GM21381 (cell line): ENCODE results near the gene VGLL4.
A peak's percentile ranks its signal among the peaks of the same experiment; 100 is the strongest.
"Not testable (repeated sequence)": the region's sequence is repeated elsewhere in the genome, so short reads cannot be mapped to it uniquely, and the experiment has no call there.

Experiments used
- ATAC-seq: cut with Tn5 transposase; IDR thresholded peaks from one replicate; pipeline ENCODE4 v1.9.1; 2021; ENCODE audit warnings: mild to moderate bottlenecking, moderate library complexity; ENCODE audit not compliant: unreplicated experiment

The VGLL4 gene, protein sequence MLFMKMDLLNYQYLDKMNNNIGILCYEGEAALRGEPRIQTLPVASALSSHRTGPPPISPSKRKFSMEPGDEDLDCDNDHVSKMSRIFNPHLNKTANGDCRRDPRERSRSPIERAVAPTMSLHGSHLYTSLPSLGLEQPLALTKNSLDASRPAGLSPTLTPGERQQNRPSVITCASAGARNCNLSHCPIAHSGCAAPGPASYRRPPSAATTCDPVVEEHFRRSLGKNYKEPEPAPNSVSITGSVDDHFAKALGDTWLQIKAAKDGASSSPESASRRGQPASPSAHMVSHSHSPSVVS

DNA sequence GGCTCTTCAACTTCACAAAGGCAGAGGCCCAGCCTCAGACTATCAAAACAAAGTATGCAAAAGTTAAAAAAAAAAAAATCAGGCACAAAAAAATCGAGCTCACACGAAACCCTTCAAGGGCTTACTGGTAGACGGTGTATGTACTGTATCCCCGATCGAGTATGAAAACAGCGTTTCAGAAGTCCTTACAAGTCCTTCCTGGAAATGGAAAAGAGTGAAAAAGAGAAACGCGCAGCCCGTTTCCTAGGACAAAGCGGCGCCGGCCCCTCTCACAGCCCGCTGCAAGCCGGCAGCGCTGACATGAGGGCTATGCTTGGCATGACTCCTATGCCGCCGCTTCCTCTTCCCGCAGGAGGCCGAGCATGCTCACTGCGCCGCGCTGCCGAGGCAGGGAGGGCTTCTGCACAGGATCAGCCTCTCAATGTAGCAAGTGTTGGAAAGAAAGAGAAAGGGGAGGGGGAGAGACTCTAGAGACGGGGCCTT, at the start of gene VGLL4:
Gene VGLL4 (minus strand): TSS at position 311 of the 483 bp plus-strand sequence. CDS start 397 bp downstream, outside the sequence.
- ATAC-seq: peak; percentile 53

DNA sequence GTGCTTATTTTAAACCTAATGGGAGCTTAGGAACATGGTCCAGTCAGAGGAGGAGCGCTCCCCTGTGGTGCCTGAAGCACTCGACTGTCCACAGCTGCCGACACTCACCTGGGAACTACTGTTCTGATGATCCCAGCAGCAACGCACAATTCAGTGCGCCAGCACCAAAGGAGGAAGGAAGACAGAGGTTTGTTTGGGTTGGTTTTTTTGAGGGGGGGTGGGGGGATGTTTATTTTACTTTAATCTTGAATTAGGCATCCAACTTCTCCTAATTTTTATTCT, 48.8 kb upstream of the VGLL4 start:
- ATAC-seq: no peak

DNA sequence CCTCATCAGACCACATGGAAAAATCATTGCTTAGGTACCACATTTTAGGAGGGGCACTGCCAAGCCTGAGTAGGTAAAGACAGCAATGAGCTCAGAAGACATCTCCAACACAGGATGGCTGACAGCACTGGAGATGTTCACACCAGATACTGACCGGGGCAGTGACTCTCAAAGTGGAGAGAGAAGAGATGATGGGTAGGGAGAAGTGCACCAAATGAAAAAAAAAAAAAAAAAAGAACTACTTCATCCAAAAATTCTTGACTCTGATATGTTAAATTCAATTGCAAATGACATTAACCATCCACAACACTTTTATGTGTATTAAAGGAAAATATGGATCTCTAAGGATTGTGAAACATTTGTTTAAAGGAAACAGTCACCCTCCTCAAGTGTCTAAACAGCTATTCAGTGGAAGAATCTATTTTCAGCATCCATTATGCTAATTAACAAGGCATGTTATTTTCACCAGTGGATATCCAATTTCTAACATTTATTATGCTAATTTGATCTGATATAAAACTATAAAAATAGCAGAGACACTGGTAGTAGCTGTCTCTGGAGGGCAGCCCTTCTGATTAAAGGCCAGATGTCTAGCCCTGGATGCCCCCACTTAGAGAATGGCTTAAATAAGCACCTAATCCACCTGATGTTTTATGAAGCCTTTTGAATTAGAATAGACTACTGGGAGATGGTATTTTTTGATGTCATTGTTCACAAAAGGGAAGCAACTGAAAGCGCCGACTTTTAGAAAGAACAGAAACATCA, 48.2 kb upstream of the VGLL4 start:
- no peak for ATAC-seq

DNA sequence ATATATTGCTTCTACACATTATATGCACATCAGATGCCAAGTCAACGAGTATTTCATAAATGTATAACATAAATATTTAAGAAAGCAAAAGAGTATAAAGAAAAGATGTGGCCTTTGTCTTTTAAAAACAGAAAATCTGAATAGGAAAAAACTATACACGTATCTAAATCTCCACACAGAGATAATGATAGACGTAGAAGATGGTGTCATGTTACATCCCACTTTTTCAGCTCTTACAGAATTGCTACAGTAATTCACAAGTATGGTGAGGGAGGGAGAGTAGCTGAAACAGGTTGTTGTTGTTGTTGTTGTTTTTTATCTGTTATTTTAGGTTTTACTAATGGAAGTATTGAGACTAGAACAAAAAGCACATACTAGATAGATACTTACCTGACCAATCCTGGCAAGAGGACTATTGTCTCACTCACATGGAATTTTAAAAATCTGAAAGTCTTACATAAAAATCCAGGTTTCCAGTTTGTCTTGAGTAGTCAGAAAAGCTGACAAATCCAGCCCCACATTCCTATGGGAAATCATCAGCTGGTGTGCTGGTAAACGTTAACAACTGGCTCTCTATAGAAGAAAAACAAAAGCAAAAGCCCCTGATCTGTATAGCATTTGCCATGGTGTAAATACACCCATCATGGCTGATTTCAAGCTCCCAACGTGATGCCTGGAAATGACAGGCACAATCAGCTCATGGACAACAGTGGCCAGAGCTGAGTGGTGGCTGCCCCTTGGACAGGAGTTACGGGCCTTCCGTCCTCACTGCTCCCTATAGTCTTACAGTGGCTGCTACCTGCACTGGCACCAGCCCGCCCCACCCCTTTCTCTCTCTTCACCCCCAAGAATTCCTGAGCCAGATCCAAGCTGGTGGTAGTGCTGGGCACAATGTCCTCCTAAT, 47.4 kb upstream of the VGLL4 start:
- ATAC-seq: no peak

DNA sequence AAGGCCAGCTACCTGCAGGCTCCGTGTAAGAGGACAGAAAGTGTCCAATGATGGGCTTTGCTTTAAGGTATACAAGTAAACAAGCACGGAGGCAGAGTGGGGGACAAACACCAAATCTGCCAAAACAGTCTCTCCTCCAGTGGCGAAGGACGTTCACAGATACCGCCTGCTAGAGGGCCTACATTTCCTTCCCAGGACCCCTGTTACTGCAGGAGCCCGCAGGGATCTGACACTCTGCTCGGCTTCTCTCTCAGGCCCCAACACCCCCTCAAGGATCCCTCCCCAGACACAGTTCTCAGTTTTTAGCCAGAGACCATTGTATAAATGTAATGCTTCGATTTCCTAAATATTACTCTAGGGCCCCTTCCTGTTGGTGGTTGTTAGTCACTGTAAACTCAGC, 46.0 kb upstream of the VGLL4 start:
- ATAC-seq: no peak

DNA sequence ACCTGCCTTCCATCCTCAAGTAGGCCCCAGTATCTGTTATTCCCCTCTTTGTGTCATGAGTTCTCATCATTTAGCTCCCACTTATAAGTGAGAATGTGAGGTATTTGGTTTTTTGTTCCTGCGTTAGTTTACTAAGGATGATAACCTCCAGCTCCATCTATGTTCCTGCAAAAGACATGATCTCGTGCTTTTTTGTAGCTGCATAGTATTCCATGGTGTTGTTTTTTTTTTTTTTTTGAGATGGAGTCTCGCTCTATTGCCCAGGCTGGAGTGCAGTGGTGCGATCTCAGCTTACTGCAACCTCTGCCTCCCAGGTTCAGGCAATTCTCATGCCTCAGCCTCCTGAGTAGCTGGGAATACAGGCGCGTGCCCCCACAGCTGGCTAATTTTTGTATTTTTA, 41.3 kb upstream of the VGLL4 start:
- not testable (repeated sequence) for ATAC-seq

DNA sequence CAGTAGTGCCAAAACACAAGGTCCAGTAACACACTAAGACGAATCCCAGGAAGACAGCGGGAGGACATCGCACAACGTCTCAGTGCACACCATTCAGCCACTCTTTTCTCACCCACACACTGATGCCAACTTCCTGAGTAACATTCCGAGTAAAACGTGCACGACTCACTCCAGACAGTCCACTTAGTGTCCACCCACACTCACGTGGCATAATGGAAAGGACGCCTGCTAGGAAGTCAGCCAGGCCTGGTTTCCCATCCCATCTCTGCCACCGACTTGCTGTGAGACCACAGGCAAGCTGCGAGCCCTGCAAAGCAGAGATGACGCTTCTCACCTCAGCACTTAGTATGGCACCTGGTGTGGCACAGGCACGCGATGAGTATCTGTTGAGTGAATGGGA, 36.8 kb upstream of the VGLL4 start:
- no peak for ATAC-seq

DNA sequence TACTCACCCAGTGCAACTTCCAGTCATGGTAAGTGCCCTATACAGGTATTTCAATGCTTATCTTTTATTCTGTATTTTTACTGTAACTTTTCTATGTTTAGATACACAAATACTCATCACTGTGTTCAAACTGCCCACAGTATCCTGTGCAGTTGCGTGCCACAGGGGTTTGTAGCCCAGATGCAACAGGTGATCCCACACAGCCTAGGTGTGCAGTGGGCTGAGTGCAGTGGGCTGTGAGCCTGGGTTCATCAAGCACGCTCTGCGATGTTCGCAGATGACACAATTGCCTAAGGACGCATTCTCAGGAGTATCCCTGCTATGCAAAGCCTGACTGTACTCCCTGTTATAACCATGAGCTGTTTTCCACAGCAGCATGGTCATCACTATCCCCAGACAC, 36.2 kb upstream of the VGLL4 start:
- no peak for ATAC-seq

DNA sequence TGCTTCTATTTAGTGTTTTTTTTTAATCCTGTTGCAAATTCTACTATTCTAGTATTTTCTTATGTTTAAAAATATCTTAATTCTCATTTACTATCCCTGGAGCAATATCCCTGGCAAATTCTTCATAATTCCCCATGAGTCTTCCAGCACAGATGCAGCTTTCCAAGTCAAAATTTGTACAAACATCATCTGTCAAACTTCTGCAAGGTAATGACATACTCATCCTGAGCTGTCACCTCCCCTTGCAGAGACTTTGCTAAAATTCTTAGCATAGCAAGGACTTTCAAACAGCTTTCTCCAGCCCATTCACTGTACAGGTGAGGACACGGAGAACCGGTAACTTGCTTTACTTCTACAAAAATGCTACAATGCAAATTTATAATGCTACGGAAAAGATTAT, 28.6 kb upstream of the VGLL4 start:
- ATAC-seq: no peak

DNA sequence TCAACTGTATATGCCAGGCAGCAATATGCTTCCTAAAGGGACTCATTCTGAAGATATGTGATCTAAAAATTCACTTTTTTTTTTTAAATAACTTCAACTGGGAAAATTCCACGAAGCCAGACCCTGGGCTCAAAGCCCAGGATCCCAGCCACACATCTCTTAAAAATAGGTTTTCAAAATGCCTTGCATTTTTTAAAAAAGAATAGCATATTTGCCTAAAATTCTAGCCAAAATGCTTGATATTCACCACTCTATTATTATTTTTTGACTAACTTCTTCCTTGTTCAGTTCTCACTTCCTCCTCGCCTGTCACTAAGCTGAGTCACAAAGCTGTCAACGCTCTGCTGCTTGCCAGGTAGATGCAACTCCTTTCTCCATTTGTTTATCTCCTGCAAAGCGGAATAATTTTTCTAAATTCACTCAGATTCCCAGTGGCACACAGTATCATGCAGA, 28.0 kb upstream of the VGLL4 start:
- ATAC-seq: peak; percentile 75

DNA sequence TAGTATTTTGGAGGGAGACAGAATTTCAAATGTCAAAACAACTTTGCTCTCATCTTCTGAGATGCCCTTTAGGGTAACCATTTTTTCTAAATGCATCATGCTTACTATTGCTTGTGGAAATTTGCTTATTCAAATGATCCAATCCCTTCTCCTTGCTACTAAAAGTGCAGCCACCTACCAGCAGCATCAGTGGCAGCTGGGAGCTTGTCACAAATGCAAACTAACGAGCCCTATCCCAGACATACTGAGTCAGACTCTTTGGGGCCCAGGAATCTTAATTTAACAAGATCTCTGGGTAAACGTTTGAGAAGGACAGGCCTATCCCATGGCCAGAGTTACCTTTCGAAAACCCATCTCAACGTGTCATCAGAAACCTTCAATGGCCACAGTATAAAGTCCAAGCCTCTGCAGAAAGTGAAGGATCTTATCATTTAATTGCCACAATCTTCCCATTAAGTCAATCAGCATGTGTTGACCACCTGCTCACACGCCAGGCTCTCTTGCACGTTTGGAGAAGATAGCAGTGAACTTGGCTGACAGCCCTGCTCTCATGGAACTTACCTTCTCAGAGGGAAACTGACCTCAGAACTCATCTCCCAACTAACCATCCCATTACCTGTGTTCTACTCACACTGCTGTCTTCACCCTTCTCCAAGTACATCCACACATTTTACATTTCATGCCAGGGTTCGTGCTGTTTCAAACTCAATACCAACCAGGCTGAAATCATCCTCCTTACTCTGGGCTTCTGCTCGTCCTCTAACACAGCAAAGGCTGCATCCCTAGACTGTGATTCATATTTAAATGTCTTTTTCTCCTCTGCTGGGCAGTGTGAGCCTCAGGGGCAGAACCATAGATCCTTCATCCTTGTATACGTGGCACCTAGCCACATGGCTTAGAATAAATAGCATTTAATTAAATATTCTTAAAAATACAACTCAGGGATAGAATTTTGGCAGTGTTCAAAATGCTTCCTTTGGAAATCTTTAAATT, 24.8 kb upstream of the VGLL4 start:
- no peak for ATAC-seq

DNA sequence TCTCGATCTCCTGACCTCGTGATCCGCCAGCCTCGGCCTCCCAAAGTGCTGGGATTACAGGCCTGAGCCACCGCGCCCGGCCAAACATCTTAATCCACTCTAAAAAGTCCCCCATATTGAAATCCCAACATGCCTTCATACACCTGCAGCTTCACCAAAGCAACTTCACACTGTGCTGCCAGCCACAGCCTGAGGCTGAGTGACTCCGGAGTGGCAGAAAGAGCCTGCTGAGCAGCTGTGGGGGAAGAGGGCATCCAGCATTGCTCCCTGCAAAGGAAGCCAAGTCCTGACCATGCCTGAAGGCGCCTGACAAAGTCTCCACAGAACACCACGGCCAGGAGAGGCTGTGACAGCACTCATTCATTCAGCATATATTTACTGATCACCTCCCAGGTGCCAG, 21.6 kb upstream of the VGLL4 start:
- no peak for ATAC-seq

DNA sequence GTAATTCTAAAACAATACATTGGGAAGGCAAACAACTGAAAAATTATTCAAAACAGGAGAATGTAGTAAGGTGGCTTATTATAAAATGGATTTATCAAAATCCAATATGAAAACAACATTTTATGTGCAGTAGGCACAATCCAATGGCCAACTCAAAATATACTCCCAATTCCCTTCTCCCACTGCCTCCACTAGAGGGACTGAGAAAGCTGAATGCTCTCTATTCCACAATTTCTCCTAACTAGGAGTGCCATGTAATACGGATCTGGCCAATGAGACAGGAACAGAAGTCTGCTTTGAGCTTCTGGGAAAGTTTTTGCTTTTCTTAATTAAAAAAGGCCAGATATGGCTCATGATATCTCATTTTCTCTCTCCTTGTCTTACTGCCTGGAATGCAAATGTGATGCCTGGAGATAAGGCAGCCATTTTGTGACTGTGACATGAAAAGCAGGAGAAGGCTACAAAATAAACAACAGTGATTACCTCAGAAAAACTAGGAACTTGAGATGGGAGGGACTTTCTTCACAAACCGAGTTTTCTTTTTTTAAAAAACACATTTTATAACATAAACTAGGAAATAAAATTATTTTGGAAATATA, 18.8 kb upstream of the VGLL4 start:
- ATAC-seq: no peak

DNA sequence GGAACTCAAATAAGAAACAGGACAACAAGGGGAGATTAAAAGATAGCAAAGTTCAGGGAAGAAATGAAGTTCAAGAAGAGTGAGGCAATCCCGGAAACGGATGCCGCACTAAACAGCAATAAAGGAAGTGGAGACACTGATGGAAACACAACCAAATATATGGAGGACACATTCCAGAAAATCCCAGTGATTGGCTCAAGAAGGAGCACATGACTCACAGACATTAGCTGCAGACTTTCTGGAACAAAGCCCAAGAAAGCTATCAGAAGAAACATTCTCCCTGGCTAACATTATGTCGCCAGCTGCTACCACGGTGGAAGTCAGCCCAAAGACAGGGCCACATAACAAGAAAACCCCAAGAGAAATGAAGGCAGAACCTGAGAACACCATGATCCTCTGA, 18.1 kb upstream of the VGLL4 start:
- ATAC-seq: no peak

DNA sequence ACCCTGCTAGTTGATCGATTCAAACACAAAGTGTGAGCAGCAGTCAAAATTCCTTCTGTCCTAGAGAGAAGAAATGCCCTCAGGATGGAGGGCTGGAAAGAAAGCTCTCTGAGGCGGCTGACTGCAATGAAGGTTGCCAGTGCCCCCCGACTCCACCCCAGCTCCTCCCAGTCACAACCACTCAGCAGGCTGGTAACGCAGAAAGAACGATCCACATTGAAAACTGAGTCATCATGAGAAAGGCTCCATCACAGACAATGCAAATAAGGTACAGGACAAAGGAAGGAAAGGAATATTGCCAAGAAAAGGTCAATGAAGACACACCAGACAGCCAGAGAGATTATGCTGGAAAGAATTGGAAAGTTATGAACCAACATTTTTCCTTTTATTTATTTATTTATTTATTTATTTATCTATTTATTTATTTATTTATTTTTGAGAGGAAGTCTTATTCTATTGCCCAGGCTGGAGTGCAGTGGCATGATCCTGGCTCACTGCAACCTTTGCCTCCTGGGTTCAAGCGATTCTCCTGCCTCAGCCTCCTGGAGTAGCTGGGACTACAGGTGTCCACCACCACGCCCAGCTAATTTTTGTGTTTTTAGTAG, 17.4 kb upstream of the VGLL4 start:
- no peak for ATAC-seq

DNA sequence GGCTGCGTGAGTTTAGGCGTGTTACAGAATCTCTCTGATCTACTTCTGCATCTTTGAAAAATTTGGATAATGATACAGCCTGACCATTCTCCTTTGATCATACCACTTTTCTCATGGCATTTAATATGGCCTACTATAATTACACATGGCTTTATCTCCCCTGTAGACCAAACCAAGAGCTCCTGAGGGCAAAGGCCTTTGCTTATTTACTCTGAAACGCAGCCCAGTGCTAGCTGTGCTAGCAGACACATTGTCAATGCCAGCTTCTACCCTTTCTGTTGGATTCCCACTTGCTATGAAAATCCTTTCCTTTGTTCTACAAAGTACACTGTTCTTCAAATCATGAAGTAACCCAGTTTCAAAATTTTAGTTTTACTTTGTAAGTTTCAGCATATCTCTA, 16.5 kb upstream of the VGLL4 start:
- ATAC-seq: no peak

DNA sequence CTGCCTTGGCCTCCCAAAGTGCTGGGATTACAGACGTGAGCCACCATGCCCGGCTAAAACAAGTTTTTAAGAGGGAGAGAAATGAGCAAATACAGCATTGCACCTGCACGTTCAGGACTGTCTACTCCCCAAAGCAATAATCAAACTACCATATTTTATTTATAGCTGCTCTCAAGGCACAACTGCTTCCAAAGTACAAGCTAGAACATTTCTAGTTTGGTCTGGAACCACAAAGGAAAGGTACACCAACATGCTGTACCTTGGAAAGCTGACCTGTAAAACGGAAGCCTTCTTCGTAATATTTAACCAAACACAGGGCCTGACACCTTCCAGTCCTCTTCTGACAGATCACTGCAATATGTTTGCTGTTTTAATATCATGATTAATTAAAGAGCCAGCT, 14.5 kb upstream of the VGLL4 start:
- no peak for ATAC-seq

DNA sequence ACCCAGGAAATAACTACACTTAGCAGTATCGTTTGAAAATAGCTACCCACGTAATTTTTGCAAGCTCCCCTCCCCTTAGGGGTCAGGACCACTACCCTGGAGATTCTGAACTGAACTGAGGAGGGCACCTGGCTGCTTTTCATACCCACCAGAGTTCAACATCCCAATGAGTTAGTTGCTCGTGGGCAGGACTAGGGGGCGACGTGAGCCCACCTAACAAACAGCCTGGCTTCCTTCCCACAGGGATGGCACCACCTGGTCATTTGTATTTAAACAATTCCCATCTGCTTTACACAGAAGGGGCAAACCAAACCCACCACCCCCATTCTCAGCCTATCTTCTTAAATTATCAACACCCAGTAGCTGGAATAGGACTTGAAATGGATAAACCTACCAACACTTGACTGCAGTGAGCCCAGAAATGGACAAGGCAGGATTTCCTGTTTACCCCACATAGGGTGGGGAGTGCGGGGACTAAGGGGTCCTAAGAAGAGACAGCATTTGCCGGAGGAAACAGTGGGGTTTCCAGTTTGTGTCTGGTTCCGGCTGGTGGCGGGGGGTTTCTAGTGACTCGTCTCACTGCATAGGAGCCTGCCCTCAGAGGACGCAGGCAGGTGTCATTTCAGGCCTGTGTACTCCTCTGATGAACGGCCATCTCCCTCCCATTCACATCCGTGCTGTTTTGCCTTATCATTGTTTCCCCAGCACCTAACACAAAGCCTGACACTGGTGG, 11.6 kb upstream of the VGLL4 start:
- ATAC-seq: no peak

DNA sequence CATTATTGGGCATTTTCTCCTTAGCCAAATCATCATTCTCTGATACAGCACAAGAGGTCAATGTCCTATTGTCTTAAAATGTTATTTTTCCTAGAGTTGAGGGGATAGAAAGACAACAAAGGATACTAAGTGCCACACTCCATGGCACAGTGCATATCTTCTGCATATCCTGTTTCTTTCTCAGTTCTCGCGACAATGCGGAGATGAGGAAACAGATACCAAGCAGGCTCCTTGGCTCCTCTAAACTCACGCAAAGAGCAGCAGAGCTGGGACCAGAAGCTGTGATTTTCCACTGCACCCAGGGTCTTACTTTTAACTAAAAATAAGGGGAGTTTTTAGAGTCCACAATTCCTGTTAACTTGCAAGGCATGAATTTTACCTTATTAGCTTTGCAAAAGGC, 10.5 kb upstream of the VGLL4 start:
- ATAC-seq: no peak
